22Rv1 (cell line): ENCODE data around the gene GPC4.

Experiments
- H3K27ac ChIP-seq: fragments of 450-650 bp; 2 replicates; pipeline ENCODE4 v1.5.1; 2017
- ZFX ChIP-seq: fragments of 450-650 bp; IDR thresholded peaks from 2 replicates; pipeline ENCODE4 v1.6.1; 2017; ENCODE audit warnings: antibody characterized with exemption, borderline replicate concordance
- TF ChIP-seq, protein P1 (sequence below): fragments of 450-650 bp; IDR thresholded peaks from 2 replicates; pipeline ENCODE4 v1.5.1; 2017; ENCODE audit warnings: mild to moderate bottlenecking

The GPC4 gene

DNA sequence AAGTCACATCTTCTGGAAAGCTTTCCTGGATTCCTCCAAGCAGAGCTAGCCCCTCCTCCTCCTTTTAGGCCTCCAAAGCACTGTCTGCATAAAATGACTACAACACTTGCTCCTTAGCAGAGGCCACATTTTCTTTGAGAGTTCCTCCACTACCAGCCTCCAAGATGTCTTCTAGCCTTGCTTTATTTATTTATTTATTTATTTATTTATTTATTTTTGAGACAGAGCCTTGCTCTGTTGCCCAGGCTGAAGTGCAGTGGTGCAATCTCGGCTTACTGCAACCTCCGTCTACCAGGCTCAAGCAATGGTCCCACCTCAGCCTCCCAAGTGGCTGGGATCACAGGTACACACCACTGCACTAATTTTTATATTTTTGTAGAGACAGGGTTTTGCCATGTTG, 4.6 kb upstream of the GPC4 start:
- TF ChIP-seq ZFX = no peak
- no peak overlapping the region for H3K27ac ChIP-seq

GRCh38 chrX:133418588-133418987, 3.3 kb upstream of the GPC4 start:
- no peak overlapping the region for H3K27ac ChIP-seq
- TF ChIP-seq, protein P1, sequence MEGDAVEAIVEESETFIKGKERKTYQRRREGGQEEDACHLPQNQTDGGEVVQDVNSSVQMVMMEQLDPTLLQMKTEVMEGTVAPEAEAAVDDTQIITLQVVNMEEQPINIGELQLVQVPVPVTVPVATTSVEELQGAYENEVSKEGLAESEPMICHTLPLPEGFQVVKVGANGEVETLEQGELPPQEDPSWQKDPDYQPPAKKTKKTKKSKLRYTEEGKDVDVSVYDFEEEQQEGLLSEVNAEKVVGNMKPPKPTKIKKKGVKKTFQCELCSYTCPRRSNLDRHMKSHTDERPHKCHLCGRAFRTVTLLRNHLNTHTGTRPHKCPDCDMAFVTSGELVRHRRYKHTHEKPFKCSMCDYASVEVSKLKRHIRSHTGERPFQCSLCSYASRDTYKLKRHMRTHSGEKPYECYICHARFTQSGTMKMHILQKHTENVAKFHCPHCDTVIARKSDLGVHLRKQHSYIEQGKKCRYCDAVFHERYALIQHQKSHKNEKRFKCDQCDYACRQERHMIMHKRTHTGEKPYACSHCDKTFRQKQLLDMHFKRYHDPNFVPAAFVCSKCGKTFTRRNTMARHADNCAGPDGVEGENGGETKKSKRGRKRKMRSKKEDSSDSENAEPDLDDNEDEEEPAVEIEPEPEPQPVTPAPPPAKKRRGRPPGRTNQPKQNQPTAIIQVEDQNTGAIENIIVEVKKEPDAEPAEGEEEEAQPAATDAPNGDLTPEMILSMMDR = no peak
- TF ChIP-seq ZFX = no peak

DNA sequence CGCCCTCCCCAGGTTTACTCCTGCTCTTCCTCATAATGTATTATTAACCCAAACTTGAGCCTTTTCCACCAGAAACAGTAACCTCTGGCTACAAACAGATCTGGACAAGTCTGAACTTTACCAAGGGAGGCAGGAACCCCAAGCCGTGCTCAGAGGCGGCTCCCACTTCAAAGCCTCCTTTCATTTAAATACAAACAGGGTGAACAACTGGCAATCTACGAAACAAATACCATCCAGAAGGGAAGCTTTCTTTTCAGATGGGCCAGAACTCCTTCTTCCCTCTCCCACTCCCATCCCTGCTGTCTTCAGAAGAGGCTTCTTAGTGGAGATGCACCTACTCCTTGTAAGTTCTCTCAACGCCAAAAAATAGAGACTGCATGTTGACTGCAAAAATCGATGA, 2.1 kb upstream of the GPC4 start:
- no peak overlapping the region for H3K27ac ChIP-seq
- TF ChIP-seq, protein P1 = no peak
- TF ChIP-seq ZFX = no peak

- no peak for TF ChIP-seq ZFX
- TF ChIP-seq, protein P1 = no peak
- H3K27ac ChIP-seq = peak overlapping the region; percentile 49
Observed at GRCh38 chrX:133414406-133415275, 648 bp downstream of the GPC4 start.

GRCh38 chrX:133413218-133413925, 1.9 kb downstream of the GPC4 start:
- H3K27ac ChIP-seq = no peak overlapping the region
- TF ChIP-seq, protein P1 = no peak
- TF ChIP-seq ZFX = no peak

GRCh38 chrX:133412665-133413064, 2.6 kb downstream of the GPC4 start:
- TF ChIP-seq, protein P1 = no peak
- TF ChIP-seq ZFX = no peak

DNA sequence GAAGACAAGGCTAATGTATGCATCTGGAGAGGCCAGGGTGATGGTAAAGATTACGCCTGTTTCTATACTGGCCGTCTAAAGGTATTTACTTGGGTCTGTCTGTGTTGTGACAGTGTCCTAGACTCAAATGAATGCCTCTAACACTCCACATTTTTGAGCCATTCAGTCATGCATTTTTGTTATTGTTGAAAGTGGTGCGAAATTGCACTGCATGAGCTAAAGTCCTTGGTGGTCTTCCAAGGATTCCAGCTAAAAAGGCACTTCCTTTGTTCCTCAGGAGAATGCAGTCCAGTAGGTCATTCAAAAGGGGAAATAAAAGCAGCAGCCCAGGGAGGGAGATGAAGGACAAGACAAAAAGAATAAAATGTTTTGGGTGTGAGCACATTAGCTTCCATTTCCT, 3.0 kb downstream of the GPC4 start:
- no peak for TF ChIP-seq ZFX
- TF ChIP-seq, protein P1 = no peak
- no peak overlapping the region for H3K27ac ChIP-seq

More at GRCh38 chrX:133412665-133413064, 2.6 kb downstream of the GPC4 start:
- H3K27ac ChIP-seq = no peak overlapping the region
